Measurements from ENCODE around the gene SZT2. TPM values are rescaled to one million over a fixed set of nuclear protein-coding genes. Genes with fewer than 3 reads are reported as not detected.

The SZT2 gene
- total and polyA plus RNA-seq, 10 donors, result 9.4 to 115 (median 72.4) TPM

DNA sequence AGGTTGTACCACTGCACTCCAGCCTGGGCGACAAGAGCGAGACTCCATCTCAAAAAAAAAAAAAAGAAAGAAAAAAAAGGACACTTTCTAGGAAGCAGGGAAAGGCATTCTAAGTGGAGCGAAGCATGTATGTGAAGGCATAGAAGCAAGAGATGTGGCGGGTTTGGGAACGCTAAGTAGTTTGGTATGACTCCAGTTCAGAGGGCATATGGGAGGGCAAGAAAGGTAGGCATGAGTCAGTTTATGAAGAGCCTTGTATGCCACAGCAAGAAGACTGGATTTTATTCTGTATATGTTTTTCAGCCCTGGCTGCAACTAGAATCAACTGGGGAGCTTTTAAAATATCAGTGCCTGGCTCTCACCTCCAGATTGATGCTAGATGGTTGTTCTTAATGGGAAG lies 17.5 kb upstream of the SZT2 start:
- Histone ChIP-seq H3K27ac (peak overlapping the region in 3 of 8 donors; percentile 13 to 53 (median 38)), H3K27me3 (replicated peaks in 1 of 7) (no peaks in the 10 kb centered on the region), H3K4me1 (peaks cover 8 to 54% (median 19%) of the 10 kb centered on the region in 6 donors), H3K4me3 (no peak overlapping the region), H3K9me3 (no peaks in the 10 kb centered on the region), H3K36me3 (peaks cover 0 to 24% (median 0%) of the 10 kb centered on the region in 6 donors)
- intact Hi-C loops (cut with DNase I; ENCODE audit: low total_unique reads), result no loop called here
- TF ChIP-seq POLR2A (IDR thresholded peaks at IDR 0.05) (no peak), POLR2AphosphoS5 (IDR thresholded peaks at IDR 0.05) (no peak)
- TF ChIP-seq, protein P1, sequence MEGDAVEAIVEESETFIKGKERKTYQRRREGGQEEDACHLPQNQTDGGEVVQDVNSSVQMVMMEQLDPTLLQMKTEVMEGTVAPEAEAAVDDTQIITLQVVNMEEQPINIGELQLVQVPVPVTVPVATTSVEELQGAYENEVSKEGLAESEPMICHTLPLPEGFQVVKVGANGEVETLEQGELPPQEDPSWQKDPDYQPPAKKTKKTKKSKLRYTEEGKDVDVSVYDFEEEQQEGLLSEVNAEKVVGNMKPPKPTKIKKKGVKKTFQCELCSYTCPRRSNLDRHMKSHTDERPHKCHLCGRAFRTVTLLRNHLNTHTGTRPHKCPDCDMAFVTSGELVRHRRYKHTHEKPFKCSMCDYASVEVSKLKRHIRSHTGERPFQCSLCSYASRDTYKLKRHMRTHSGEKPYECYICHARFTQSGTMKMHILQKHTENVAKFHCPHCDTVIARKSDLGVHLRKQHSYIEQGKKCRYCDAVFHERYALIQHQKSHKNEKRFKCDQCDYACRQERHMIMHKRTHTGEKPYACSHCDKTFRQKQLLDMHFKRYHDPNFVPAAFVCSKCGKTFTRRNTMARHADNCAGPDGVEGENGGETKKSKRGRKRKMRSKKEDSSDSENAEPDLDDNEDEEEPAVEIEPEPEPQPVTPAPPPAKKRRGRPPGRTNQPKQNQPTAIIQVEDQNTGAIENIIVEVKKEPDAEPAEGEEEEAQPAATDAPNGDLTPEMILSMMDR (IDR thresholded peaks at IDR 0.05 in 8 of 11, conservative IDR thresholded peaks at IDR 0.05 in 3 of 11), result no peak
- DNase-seq, result no peak
- 95 to 98% (median 97%) methylated on average over 5 of the region's 5 CpGs for WGBS, 5 donors

DNA sequence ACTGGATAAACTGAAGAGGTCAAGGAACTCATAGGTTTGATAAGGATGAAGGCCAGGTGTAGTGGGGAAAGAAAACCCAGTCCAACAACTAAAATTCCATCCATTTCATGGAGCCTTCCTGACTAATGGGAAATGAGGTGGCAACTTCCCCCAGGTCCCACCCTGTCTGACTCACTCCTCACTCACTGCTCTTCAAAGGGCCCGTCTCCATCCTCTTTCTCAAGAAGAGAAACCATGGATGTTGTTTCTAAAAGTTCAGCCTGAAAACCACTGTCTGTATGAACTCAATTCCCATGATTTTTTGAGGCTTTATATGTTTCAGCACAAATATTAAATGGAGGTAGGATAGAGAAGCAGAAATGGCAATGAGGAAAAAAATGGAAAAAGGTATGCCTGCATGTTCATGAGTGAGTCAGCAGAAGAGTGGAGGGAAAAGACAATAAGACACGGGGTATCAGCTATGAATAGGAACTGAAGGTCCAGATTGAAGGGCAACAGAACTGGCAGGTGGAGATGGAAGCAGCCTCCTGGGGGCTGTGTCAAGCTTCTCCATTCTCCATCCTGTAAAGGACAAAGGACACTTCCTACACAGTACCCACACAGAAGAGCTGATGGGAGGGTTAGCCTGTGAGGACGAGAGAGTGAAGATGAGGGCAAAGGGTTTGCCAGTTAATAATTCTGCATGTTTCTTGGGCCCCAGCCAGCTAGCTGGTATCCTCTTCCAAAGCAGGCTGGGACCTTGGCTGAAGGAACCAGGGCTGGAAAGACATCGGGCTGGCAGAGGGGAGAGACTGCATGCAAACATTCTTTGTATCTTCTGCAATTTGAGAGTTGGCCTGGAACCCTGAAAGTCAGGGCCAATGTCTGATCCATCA lies 16.4 kb upstream of the SZT2 start:
- no peaks in the 10 kb centered on the region for H3K27me3 ChIP-seq (replicated peaks in 1 of 7)
- peaks cover 8 to 50% (median 19%) of the 10 kb centered on the region in 6 donors for H3K4me1 ChIP-seq
- intact Hi-C loops (cut with DNase I; ENCODE audit: low total_unique reads), result no loop called here
- no peak overlapping the region for H3K4me3 ChIP-seq
- TF ChIP-seq POLR2A (IDR thresholded peaks at IDR 0.05) (no peak), POLR2AphosphoS5 (IDR thresholded peaks at IDR 0.05) (no peak)
- TF ChIP-seq, protein P1 (IDR thresholded peaks at IDR 0.05 in 8 of 11, conservative IDR thresholded peaks at IDR 0.05 in 3 of 11), result no peak
- peak overlapping the region in 4 of 8 donors; percentile 13 to 53 (median 26) for H3K27ac ChIP-seq
- no peaks in the 10 kb centered on the region for H3K9me3 ChIP-seq
- DNase-seq, result no peak
- peaks cover 0 to 31% (median 0%) of the 10 kb centered on the region in 6 donors for H3K36me3 ChIP-seq
- whole genome bisulfite sequencing, 5 donors, result 64 to 68% (median 66%) methylated on average over 4 of the region's 4 CpGs

DNA sequence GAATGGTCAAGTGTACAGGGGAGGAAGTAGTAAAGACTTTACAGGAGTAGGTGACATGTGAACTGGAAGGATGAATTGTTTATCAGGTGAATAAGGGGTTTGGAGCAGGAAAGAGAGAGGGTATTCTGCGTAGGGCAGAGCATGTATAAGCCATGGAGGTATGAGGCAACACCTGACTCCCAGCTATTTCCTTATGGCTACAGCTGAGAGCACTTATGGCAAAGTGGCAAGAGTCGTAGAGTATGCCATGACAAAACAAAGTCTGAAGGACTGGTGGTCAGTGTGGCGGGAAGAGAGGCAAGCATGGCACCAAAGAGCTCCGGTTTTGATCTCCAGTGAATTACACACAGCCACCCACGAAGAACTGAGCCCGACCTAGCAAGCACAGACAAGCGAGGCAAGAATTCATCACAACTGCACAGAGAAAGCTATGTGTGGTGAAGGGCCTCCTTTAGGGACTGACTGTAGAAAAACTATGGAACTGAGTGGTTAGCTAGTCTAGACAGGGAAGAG lies 12.9 kb upstream of the SZT2 start:
- 80 to 97% (median 87%) methylated on average over 7 of the region's 7 CpGs for WGBS, 5 donors
- TF ChIP-seq, protein P1 (IDR thresholded peaks at IDR 0.05 in 8 of 11, conservative IDR thresholded peaks at IDR 0.05 in 3 of 11), result no peak
- TF ChIP-seq POLR2A (IDR thresholded peaks at IDR 0.05) (no peak), POLR2AphosphoS5 (IDR thresholded peaks at IDR 0.05) (no peak)
- no peaks in the 10 kb centered on the region for H3K9me3 ChIP-seq
- H3K27ac ChIP-seq, result no peak overlapping the region
- peaks cover 0 to 56% (median 4%) of the 10 kb centered on the region in 6 donors for H3K36me3 ChIP-seq
- no peak overlapping the region for H3K4me3 ChIP-seq
- H3K4me1 ChIP-seq, result peaks cover 0 to 22% (median 5%) of the 10 kb centered on the region in 6 donors
- no peaks in the 10 kb centered on the region for H3K27me3 ChIP-seq (replicated peaks in 1 of 7)
- DNase-seq, result no peak
- intact Hi-C loops (cut with DNase I; ENCODE audit: low total_unique reads), result no loop called here

DNA sequence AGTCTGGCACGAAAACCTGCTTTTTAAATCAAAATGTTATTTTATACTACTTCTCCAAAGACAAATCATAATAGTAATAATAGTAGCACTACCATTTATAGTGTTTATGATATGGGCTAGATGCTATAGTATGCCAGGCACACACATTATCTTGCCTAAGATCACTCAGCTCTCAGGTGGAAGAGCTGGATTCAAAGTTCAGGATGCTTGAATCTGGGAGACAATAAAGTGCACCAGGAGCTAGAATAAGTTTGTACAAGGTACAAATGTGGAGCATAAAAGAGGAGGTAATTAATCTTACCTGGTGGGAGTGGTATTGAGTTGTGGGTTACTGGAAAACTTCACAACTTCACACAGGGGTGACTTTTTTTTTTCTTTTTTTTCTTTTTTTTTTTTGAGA lies 11.9 kb upstream of the SZT2 start:
- TF ChIP-seq POLR2A (IDR thresholded peaks at IDR 0.05), result no peak
- Histone ChIP-seq H3K27me3 (replicated peaks in 1 of 7) (no peaks in the 10 kb centered on the region), H3K27ac (no peak overlapping the region), H3K4me1 (peaks cover 0 to 29% (median 5%) of the 10 kb centered on the region in 6 donors), H3K9me3 (no peaks in the 10 kb centered on the region), H3K36me3 (peaks cover 0 to 61% (median 14%) of the 10 kb centered on the region in 6 donors), H3K4me3 (no peak overlapping the region)
- intact Hi-C loops (cut with DNase I; ENCODE audit: low total_unique reads), result no loop called here
- WGBS, 5 donors, result 86 to 92% (median 88%) methylated on average over 1 of the region's 1 CpG
- DNase-seq, result no peak

All from spleen (tissue), 11 donors.